Small intestine (tissue), 7 donors: Measurements from ENCODE around the gene C1orf53. TPM values are rescaled to one million over a fixed set of nuclear protein-coding genes. Genes with fewer than 3 reads are reported as not detected.
"Not testable (repeated sequence)": the region's sequence is repeated elsewhere in the genome, so short reads cannot be mapped to it uniquely, and the experiment has no call there.

Experiments
- DNase-seq, 2 donors: peaks; one replicate each; pipeline versions ENCODE4 v3.0.0 to v3.0.0-alpha.2; 2013
- FAIRE-seq: peaks from 2 replicates; lab custom pipeline; 2012; peaks lifted over from hg19 to GRCh38; lab: Jason Lieb, UNC
- H3K27ac ChIP-seq, 3 donors: one replicate each; pipeline ENCODE4 v1.5.1; 2013; ENCODE audit warnings: low read length in 2 of 3, mild to moderate bottlenecking in 2 of 3, control low read depth in 1 of 3, inconsistent platforms in 1 of 3, low read depth in 1 of 3, moderate library complexity in 1 of 3
- H3K27me3 ChIP-seq, 3 donors: one replicate each; pipeline ENCODE4 v1.6.1; 2013; ENCODE audit warnings: low read length in 3 of 3, inconsistent platforms in 1 of 3; ENCODE audit not compliant: control insufficient read depth in 3 of 3, insufficient read depth in 3 of 3
- H3K36me3 ChIP-seq, 3 donors: one replicate each; pipeline ENCODE4 v1.6.1; 2013; ENCODE audit warnings: low read length in 3 of 3, inconsistent platforms in 1 of 3, low read depth in 1 of 3, mild to moderate bottlenecking in 1 of 3, moderate library complexity in 1 of 3; ENCODE audit not compliant: control insufficient read depth in 3 of 3, insufficient read depth in 2 of 3
- H3K4me1 ChIP-seq, 3 donors: one replicate each; pipeline ENCODE4 v1.6.1; 2013; ENCODE audit warnings: low read length in 2 of 3, inconsistent platforms in 1 of 3, low read depth in 1 of 3, mild to moderate bottlenecking in 1 of 3, moderate library complexity in 1 of 3; ENCODE audit not compliant: control insufficient read depth in 3 of 3, insufficient read depth in 2 of 3
- H3K4me3 ChIP-seq, 3 donors: one replicate each; pipeline ENCODE4 v1.5.1; 2013; ENCODE audit warnings: low read length in 3 of 3, control low read depth in 1 of 3, inconsistent platforms in 1 of 3, low read depth in 1 of 3, mild to moderate bottlenecking in 1 of 3, moderate library complexity in 1 of 3
- H3K9me3 ChIP-seq, 2 donors: one replicate each; pipeline ENCODE4 v1.6.1; 2013; ENCODE audit warnings: low read depth in 1 of 2, low read length in 1 of 2; ENCODE audit not compliant: control insufficient read depth in 2 of 2, insufficient read depth in 1 of 2
- WGBS, 3 donors: extraction: QIAGEN DNeasy Blood & Tissue Kit; methylation state at CpG; one replicate each; pipeline ENCODE4 v1.1.7; 2013; 5-methylcytosine and 5-hydroxymethylcytosine counted together
- polyA plus RNA-seq, 4 donors: library from polyadenylated mRNA; stranded (reverse) in 3 of 4; unstranded in 1 of 4; fragments of 200-250 nt in 3 of 4; fragments of 120-200 nt in 1 of 4; gene quantifications; one replicate each; pipeline versions ENCODE4 v1.2.1 to v1.2.3, GENCODE V29; 2013
- donor health status: healthy with polysubstance abuse.
- donor health status: control.
- donor health status: control.
- donor health status: Bipolar disorder and iron deficiency.
- donor health status: healthy.

C1orf53 gene
- polyA plus RNA-seq, 4 donors: 8.6 to 16.8 (median 10.7) TPM

DNA sequence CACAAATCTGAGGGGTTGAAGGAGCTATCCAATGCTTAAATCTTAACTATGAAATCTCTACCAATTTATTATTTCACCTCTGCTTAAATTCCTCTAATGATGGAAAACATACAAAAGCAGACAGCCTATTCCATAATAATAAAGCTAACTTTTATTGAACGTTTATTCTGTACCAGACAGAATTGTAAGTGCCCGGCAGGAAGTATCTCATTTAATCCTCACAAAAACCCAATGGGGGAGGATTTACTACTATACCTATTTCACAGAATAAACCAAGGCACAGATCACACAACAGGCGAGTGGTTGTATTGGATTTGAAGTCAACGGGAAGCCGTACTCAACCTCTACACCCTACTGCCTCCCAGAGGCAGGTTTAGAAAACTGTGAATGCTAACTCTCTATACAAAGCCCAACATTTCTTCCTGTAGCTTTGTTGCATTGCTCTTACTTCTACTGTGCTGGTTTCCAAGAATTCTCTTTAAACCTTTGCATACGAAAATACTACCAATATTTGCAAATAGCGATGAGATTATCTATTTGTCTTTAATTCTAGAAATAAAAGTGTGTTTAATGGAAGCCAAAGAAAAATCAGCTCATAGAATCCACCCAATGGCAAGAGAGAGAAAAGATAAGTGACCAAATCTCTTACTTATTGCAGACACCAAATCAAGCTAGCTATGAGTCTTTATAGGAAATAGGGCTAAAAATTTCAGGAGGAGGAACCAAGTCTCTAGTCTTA lies 33.5 kb upstream of the C1orf53 start:
- Histone ChIP-seq H3K27me3 (no peaks in the 10 kb centered on the region), H3K4me3 (no peak overlapping the region), H3K4me1 (no peaks in the 10 kb centered on the region), H3K36me3 (no peaks in the 10 kb centered on the region), H3K27ac (no peak overlapping the region), H3K9me3 (no peaks in the 10 kb centered on the region)
- WGBS, 3 donors: 4 to 9% (median 8%) methylated on average over 7 of the region's 7 CpGs
- DNase-seq: peak; percentile 64 to 82
- FAIRE-seq: no peak

DNA sequence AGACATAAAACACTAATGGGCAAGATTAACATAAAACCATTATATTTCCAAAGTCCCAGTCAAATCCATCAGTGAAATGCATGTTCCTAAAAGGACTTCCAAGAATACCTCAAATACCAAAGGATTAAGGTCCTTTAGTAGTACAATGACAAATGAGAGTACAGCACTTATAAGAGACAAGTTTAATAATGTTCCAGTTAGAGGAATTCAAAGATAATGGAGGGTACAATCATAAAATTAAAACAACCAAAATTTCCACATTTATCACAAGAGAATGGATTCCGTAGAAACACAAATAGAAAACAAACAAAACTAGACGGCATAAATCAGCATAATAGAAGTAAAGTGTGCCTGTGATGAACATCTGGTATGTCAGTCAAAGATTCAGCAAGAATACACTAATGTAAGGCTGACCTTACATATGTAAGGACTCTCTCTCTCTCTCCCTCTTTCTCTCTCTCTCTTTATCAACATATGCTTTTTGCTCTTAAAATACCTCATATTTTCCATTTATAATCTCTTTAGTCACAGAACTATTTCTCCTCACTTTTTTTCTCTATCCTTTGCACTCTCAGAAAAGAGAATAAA lies 32.8 kb upstream of the C1orf53 start:
- Histone ChIP-seq H3K27ac (no peak overlapping the region), H3K9me3 (no peaks in the 10 kb centered on the region), H3K4me3 (no peak overlapping the region), H3K36me3 (no peaks in the 10 kb centered on the region), H3K4me1 (no peaks in the 10 kb centered on the region), H3K27me3 (no peaks in the 10 kb centered on the region)
- FAIRE-seq (no peak), DNase-seq (no peak)
- 58 to 62% (median 59%) methylated on average over 2 of the region's 2 CpGs for WGBS, 3 donors

GRCh38 chr1:197876894-197877293 lies 25.5 kb upstream of the C1orf53 start:
- DNase-seq: no peak
- Histone ChIP-seq H3K4me3 (no peak overlapping the region), H3K27ac (no peak overlapping the region), H3K9me3 (no peaks in the 10 kb centered on the region), H3K4me1 (no peaks in the 10 kb centered on the region), H3K27me3 (no peaks in the 10 kb centered on the region), H3K36me3 (no peaks in the 10 kb centered on the region)
- no peak for FAIRE-seq

GRCh38 chr1:197880385-197880784 lies 22.0 kb upstream of the C1orf53 start:
- not testable (repeated sequence) for H3K4me3 ChIP-seq, FAIRE-seq, DNase-seq, H3K27ac ChIP-seq, H3K36me3 ChIP-seq, H3K4me1 ChIP-seq, H3K27me3 ChIP-seq, H3K9me3 ChIP-seq
- WGBS, 3 donors: 71 to 85% (median 81%) methylated on average over 4 of the region's 4 CpGs

GRCh38 chr1:197882241-197882640 lies 20.2 kb upstream of the C1orf53 start:
- not testable (repeated sequence) for FAIRE-seq

GRCh38 chr1:197884173-197884572 lies 18.3 kb upstream of the C1orf53 start:
- 46 to 62% (median 57%) methylated on average over 7 of the region's 7 CpGs for WGBS, 3 donors
- FAIRE-seq: no peak
- peak; percentile 37 to 76 for DNase-seq
- Histone ChIP-seq H3K9me3 (peaks cover 0 to 7% of the 10 kb centered on the region in 2 donors), H3K4me1 (no peaks in the 10 kb centered on the region), H3K4me3 (no peak overlapping the region), H3K27me3 (no peaks in the 10 kb centered on the region), H3K27ac (no peak overlapping the region), H3K36me3 (no peaks in the 10 kb centered on the region)

More at GRCh38 chr1:197882241-197882640, 20.2 kb upstream of the C1orf53 start:
- H3K36me3 ChIP-seq, DNase-seq, H3K4me1 ChIP-seq, H3K4me3 ChIP-seq, H3K27me3 ChIP-seq, H3K9me3 ChIP-seq, H3K27ac ChIP-seq: not testable (repeated sequence)
- 90 to 94% (median 90%) methylated on average over 2 of the region's 2 CpGs for WGBS, 3 donors

DNA sequence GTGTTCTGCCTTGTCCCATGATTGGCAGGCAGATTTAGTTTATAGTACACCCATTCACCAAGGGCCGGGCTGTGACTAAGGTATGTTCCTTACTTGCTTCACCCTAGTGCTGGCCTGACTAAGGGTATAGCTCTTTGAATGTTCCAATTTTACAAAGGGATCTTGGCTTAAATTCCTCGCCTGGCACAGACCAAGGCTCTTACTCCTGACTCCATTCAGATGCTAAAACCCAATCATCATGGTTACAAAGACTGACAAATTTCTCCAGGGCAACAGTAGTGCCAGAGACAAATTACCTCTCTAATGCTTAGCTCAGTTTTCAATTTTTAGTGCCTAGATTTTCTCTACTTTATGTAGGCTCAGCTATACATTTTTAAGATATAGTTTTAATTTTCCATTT lies 11.5 kb upstream of the C1orf53 start:
- DNase-seq (no peak), FAIRE-seq (no peak)
- no peaks in the 10 kb centered on the region for H3K36me3 ChIP-seq
- H3K27ac ChIP-seq: no peak overlapping the region
- no peaks in the 10 kb centered on the region for H3K9me3 ChIP-seq
- WGBS, 3 donors: 84 to 98% (median 89%) methylated on average over 2 of the region's 2 CpGs
- H3K4me1 ChIP-seq: no peaks in the 10 kb centered on the region
- no peak overlapping the region for H3K4me3 ChIP-seq
- H3K27me3 ChIP-seq: peaks cover 0 to 3% (median 2%) of the 10 kb centered on the region in 3 donors

GRCh38 chr1:197892684-197893083 lies 9.7 kb upstream of the C1orf53 start:
- FAIRE-seq: no peak
- no peaks in the 10 kb centered on the region for H3K36me3 ChIP-seq
- H3K27ac ChIP-seq: no peak overlapping the region
- no peaks in the 10 kb centered on the region for H3K9me3 ChIP-seq
- peaks cover 0 to 3% (median 2%) of the 10 kb centered on the region in 3 donors for H3K27me3 ChIP-seq
- no peaks in the 10 kb centered on the region for H3K4me1 ChIP-seq
- no peak overlapping the region for H3K4me3 ChIP-seq
- DNase-seq: peak; percentile 57 to 62
